LoVo (cell line): ENCODE results near the gene MACF1.

Experiments used
- DNase-seq: peaks from one replicate; pipeline ENCODE4 v3.0.0-alpha.2; 2016; ENCODE audit warnings: low spot score

Gene MACF1

DNA sequence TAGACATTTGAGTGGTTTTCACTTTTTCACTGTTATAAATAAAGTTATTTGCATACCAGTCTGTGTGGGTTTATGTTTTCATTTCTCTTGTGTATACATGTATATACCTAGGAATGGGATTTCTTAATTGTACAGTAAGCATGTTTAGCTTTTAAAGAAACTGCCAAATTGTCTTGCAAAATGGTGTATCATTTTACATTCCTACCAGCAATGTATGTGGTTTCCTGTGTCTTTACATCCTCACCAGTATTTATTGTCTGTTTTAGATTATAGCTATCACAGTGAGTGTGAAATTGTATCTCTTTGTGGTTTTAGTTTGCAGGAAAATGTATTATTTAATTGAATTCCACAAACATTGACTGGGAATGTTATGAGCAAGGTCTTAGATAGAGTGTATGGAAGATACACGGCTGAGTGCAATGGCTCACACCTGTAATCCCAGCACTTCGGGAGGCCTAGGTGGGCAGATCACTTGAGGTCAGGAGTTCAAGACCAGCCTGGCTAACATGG is 57.3 kb downstream of the MACF1 start:
- DNase-seq, result no peak

DNA sequence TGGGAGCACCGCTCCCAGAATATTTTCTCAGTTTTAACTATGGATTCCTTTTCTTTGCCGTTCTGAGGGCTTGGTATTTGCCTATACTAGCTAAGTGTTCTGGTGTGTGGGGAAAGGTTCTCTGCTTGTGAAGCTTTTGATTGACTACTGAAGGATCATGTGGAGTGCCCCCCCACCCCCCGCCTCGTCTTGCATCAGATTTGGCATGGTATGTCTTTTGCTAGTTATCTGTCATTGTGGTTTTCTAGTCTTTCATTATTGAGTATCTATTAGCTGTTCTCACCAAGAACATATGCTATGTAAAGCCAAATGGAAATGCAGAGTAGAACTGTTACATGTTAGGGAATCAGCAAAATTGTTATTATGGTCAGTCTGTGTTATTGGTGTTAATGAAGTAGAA is 58.3 kb downstream of the MACF1 start:
- no peak for DNase-seq

DNA sequence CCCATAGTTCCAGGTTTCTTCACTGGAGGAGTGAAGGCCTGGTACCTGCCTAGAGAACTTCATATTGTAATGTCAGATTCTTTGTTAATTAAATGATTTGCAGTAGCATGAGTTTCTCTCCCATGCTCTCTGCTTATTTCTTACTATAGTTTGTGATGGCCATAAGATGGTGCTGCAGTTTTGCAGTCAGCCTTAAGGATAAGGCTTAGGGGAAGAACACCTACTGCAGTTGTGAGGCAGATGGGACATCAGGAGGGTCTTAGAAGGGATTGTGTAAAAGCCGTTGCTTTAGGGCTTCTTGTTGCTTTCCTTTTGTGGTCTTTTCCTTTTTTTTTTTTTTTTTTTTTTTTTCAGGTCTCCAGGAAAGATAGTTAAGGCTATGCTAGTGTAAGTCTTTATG is 61.8 kb downstream of the MACF1 start:
- DNase-seq, result no peak

DNA sequence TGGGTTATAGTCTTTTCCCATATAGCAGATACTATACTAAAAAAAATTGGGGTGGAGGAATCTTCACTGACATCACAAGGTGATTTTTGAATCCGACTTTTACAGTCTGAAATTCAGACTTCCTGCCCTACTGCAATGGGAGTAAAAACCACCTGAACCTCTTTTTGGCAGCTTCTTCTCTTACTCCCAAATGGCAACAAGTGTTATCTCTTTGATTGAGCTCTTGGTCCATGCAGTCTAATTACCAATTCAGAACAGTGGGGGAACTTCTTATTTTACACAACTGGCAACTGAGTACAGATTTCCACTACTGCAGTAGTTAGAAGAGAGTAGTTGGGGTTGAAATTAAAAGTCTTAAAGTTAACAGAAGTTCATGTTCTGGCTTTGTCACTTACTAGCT is 62.3 kb downstream of the MACF1 start:
- DNase-seq, result no peak

DNA sequence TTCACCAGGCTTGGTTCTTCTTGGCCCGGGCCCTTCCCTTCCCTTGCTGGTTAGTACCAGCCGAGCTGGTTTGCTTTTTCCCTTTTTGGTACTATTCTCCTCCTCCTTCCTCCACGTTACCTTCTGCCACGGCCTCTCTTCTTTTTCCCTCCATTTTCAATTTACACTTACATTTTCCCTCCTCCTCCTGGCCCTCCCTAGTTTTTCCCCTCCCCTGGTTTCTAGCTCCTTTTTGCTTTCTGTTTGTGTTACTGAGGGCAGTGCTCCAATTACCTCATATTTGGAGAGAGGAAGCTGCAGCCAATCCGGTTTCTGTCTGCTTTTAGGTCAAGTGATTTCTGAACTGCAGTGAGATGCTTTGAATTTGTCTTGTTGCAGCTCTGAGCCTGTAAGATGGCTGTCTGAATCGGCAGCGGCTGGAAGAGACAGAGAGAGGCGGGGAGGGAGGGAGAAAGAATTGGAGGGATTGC is 63.7 kb downstream of the MACF1 start:
- DNase-seq, result no peak

DNA sequence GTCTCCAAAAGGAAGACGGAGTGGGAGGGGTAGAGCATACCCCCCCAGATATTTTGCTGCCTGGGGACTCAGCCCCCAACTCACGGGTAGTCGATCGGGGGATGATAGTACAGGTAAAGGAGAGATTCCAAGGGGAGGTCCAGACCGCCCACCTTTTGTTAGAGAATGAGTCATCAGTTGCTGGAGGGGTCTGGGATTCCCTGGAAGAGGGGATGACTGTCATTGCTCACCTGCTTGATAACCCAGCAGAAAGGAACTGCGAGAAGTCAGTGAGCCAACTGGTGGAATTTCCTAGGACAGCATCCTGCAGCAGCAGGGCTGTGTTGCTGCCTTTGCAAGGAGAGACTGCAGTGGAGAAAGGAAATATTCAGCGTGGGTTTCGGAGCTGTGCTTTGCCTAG is 64.4 kb downstream of the MACF1 start:
- DNase-seq, result no peak

DNA sequence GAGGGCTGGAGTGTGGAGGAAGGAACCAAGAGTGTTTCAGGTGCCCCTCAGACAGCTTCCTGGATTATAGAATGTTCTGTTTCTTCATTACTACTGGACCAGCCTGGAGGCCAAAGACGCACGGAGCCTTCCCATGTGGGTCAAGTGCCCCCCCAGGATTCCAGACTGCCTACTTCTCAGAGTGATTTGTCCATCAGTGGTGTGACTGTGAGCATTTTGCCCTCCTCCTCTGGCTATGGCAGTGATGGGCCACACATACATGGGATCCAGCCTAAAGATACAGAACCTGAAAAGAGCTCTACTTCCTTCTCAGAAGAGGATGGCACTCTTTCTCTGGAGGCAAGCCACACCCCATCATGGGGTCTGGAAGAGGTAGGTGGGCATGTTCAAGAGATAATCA is 64.9 kb downstream of the MACF1 start:
- DNase-seq, result no peak

DNA sequence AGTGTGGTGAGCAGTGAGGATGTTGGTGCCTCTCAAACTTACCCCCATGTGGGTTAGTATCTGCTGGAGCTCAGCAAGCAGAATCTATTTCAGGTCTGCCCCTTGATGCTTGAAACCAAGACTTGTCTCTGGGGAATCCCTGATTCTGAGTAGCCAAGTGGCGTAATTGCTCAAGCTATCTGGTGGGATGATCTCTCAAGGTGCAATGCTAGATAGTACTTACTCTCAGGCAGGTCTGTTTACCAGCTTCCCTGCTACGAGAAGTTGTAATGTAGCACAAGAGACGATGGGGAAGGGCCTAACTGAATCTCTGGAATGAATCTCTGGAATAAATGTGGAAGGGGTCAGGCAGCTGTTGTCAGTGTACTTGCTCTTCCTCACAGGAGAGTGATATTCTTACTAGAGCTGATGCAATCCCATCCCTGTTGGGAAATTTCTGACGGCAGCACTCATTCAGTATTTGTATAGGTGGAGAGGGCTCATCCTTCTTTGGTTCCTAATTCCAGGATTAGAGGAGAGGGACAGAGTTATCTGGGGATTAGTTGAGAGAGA is 65.4 kb downstream of the MACF1 start:
- DNase-seq, result no peak

DNA sequence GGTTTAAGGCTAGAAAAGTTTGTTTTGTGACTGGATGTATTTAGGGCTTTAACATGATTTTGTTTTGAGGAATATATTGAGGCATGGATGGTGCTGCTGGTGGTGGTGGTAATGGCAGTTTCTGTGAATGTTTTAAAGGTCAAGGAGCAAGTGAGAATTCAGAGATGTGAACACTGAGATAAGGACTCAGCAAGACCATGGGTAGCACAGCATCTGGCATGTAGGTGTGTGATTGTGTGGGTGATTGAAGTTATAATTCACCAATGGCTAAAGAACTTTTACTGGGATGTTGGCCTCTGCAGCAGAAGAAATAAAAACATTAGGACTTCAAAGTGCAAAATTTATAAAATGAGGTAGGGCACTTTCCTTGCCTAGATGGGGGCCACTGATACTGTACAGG is 65.9 kb downstream of the MACF1 start:
- DNase-seq, result no peak

DNA sequence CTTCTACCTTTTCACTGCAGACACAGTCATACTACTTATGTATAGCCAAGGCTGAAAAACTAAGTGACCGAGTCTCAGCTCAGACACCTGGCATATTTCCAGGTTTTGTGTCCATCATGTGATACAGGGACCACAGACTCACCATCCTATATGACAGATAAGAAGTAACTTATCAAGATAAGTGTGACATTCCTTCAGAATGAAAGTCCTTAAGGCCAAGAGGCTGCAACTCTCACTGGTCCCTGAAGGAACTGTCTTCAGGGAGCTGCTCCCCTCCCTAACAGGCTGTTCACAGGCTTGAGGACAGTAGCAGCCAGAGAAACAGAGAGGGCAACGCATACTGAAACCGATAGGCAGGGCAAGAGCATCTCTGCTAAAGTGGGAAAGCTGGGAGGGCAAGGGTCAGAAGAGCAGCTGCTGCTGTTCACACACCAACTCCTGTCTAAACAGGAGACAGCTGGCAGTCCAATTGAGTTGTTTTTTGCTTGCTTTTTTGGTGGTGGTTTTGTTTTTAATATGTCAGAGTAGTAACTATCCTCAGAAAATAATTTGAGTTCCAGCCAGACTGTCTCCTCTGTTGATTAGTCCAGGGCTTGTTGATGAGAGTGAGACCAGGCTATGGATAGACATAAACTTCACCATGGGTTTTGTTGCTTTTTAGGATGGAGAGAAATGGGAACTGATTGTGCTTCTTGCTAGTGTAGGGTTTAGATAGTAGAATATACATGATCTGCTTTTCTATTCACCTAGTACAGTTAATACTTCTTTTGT is 67.7 kb downstream of the MACF1 start:
- no peak for DNase-seq

DNA sequence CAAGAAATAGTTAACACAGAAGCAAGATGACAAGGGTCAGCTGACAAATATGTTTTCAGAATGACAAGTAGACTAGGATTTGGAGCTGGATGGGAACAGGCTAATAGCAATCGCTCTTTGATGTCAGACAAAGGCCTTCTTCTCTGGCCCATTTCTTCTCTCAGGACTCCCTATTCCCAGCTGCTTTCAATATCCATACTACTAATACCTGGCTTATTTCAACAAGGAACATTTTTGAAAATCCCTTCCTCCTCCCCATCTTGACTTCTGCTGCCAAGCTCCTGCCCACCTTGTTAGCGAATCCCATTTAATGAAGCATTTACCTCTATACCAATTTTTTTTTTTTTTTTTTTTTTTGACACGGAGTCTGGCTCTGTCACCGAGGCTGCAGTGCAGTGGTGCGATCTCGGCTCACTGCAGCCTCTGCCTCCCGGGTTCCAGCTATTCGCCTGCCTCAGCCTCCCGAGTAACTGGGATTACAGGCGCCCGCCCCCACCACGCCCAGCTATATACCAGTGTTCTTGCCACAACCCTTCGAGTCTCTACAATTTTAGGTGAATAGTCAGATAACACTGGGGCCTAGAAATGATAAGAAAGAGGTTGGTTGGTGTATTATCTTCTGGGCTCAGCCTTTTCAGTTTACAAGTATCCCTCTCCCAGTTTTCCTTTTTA is 68.4 kb downstream of the MACF1 start:
- no peak for DNase-seq

DNA sequence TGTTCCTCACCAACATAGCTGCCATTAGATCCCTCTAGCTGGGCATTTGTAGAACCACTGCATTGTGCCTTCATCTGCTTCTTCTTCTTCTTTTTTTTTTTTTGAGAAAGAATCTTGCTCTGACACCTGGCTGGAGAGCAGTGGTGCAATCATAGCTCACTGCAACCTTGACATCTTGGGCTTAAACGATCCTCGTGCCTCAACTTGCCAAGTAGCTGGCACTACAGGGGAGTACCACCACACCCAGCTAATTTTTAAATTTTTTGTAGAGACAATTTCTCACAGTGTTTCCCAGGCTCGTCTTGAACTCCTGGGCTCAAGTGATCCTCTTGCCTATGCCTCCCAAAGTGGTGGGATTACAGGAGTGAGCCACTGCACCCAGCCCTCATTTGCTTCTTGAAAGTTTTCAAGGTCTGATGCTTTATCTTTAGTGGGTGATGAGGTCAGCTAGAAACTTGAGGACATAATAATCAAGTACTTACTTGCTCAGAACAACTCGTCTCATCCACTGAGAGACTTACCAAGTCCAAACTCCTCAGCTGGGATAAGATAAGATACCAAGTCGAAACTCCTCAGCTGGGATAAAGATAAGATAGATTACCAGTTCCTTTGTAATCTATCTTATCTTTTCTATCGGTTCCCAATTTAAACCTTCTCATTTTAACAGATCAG is 71.5 kb downstream of the MACF1 start:
- DNase-seq, result no peak

DNA sequence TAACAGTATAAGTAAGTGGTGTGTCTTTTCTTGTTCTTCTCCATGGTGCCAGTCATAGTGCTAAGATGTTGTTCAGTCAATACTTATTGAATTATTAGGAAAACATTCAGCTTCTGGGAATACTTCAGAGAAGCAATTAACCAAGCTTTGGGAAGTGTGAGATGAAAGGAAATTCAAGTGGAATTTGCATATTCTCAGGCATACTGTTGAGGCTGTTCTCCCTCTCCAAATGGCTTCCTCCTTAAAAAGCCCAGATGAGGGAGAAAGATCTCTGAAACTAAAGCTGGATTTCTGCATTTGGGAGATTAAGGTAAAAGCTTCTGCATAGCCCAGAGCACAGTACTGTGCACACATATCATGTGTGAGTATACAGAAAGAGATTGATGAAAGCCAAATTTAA is 73.4 kb downstream of the MACF1 start:
- no peak for DNase-seq

DNA sequence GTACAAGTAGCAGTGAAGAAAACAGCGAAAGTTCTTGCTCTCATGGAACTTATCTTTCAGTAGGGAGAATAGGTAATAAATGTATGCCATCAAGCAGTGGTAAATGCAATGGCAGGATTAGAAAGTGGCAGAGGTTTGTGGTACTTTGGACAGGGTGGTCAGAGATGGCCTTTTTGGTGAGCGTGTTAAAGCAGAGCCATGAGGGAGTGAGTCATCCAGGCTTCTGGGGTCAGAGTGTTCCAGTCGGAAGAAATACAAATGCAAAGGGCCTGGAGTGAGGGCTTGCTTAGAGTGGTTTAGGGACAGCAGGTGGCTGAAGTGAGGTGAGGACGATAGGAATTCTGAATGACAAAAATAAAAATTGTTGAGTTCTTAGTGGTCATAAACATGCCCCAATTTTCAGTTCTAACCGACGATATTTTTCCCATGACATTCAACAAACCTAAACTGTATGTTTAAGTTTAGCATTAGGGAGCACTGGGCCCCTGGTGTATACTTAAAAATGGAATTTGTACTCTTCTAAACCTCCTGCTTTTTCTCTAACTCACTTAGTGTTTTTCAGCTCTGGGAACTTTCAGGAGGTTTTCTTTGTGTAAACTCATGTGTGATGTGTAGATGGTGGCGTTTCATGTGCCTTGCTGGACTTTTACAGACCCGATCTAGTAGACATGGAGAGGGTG is 78.2 kb downstream of the MACF1 start:
- DNase-seq, result no peak

DNA sequence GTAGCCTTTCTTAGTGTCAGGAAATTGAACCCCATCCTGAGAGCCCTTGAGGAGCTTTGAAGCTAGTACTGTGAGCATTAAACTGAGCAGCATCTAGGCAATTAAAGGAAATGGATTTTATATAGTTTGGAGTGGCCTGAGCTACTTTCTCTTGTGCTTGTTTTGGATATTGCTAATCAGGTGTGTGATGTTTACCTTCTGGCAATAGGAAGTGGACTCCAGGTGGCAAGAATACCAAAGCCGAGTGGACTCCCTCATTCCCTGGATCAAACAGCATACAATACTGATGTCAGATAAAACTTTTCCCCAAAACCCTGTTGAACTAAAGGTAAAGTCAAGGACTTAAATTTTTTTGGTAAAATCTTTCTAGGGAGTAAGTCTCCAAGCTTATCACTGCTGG is 79.4 kb downstream of the MACF1 start:
- DNase-seq, result no peak

DNA sequence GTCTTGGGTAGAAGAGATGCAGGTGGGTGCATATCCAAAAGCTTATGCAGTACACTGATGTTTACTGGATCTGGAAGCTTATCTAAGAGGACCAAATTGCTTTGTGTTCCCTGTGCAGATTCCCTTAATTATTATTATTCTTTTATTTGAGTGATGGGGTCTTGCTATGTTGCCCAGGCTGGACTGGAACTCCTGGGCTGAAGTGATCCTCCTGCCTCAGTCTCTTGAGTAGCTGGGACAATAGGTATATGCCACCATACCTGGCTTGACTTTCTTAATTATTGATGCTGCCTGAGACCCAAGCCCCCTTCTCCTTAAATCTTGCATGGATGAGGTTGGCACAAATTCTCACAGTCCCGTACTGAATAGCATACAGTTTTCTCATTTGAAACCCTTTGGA is 83.0 kb downstream of the MACF1 start:
- no peak for DNase-seq

DNA sequence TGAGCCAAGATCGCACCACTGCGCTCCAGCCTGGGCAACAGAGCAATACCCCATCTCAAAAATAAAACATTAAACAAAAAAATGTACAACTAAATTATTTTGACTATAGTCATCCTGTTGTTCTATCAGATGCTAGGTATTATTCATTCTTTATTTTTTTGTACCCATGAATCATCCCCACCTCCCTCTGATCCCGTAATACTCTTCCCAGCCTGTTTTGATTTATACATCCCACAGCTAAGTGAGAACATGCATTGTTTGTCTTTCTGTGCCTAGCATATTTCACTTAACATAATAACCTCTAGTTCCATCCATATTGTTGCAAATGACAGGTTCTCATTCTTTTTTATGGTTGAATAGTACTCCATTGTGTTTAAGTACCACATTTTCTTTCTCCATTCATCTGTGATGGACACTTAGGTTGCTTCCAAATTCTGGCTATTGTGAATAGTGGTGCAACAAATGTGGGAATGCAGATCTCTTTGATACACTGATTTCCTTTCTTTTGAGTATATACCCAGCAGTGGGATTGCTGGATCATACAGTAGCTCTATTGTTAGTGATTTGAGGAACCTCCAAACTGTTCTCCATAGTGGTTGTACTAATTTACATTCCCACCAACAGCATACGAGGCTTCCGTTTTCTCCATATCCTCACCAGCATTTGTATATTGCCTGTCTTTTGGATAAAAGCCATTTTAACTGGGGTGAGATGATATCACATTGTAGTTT is 84.4 kb downstream of the MACF1 start:
- DNase-seq, result no peak

DNA sequence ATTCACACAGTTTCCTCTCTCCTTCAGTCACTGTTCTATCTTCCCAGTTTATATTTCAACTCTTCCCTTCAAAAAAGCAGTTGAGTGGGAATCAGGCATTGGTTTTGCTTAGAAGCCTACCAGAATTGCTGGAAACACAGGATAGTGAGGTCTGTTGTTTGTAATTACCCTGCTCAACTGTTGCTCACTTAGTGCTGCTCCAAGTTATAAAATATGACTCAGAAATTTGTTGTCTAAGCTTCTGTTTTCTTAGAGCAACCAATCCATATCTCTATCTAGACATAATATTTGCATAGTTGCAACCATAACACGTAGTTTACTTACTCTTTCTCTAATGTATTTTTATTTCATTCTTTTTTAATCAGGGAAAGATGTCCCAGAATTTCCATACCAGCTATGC is 87.9 kb downstream of the MACF1 start:
- DNase-seq, result no peak

DNA sequence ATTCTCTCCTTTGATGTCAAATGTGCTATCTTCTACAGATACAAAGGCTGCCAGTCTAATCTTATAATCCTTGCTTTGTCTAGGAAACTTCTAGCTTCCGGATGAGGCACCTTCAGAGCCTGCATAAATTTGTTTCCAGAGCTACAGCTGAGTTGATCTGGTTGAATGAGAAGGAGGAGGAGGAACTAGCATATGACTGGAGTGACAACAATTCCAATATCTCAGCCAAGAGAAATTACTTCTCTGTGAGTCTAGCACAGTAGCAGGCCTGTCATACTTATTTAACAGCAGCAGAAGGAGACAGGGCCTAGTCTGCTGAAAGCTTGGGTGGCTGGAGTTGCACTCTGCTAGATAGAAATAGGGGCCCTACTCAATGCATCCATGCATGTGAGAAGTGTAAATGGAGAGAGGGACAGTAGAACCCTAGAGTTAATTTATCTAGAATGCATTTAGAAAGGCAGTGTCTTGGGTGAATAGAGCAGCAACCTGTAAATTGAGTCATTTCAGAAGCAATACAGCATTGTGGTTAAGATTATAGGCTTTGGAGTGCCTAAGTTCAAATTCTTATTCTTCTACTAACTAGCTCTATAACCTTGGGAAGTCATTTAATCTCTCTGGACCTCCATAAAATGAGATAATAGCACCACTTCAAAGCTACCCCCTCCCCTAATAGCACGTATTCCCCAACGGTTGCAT is 89.0 kb downstream of the MACF1 start:
- DNase-seq, result no peak

DNA sequence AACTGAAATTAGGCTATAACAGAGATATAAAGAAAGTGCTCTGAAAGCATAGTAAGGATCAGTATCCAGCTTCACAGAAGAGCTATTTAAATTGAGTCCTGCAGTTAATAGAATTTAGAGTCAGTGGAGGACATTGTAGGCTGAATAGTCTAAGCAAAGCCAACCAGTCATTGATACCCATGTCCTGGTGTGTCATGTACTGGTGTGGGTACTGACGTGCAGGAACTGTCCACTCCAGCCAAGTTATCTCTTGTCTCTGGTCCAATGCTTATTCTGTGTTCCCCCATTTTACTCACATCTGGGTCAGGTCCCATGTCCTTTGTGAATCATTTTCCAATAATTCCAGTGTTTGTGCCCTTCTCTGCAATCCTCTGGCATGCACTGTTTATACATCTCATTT is 90.0 kb downstream of the MACF1 start:
- no peak for DNase-seq

DNA sequence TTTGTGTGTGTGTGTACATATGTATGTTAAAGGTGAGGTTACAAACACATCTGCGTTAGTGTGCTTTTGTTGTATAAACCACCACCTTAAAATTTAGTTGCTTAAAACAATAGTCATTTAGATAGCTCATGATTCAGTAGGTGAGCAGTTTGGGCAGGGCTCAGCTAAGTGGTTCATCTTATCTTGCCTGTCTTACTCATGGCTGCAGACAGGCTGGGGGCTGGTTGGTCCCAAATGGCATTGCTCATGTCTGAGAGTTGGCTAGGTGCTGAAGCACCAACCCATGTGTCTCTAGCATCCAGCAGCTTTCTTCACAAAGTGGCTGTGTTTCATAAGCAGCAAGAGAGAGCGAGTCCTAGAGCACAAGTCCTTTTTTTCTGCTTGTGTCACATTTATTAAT is 91.4 kb downstream of the MACF1 start:
- no peak for DNase-seq
